Fibroblast of gingiva (primary cell): ENCODE results near the gene NDUFS2.
A peak's percentile ranks its signal among the peaks of the same experiment; 100 is the strongest.

Source experiments
- DNase-seq: peaks from one replicate; pipeline ENCODE4 v3.0.0-alpha.2; 2011; ENCODE audit warnings: low read depth

NDUFS2 gene

DNA sequence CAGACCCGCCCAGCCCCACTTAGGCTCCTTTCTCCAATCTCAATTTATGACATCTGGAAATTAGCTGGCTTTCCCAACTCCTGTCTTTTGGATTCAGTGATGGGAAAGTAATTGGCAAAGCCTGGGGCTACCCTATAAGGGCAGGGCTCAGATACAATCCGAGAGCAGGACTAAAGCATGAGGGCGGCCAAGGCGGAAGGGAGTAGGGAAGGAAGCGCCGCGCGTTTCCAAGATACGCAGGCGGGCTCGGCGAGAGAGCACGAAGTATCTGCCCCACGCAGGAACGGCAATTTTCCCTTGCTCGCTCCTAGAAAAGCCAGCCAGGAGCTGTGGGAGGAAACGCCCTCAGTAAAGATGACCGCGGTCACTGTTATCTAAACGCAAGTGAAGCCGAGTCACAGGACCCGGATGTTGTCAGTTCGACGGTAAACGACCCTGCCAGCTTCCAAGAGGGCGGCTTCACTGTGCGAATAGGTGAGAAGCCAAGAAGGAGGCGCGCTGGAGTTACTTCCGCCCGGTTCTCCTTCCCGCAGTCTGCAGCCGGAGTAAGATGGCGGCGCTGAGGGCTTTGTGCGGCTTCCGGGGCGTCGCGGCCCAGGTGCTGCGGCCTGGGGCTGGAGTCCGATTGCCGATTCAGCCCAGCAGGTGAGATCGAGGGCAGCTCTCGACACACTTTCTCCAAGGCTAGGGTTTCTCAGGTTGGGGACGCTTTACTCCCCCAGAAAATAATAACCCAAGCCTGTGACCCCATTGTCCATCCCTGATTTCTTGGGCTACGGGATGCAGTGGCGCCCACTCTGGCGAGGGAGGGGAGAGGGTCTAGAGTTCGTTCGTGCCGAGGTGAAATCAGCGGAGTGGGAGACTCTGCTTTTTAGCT lies at the start of gene NDUFS2:
NDUFS2 (plus strand) TSS at position 532 of the 877 bp plus-strand sequence; CDS start at position 551, 19 bp downstream.
- DNase-seq: peak; percentile 98

- no peak for DNase-seq
Observed at GRCh38 chr1:161153176-161153575, 49.0 kb upstream of the NDUFS2 start.

DNA sequence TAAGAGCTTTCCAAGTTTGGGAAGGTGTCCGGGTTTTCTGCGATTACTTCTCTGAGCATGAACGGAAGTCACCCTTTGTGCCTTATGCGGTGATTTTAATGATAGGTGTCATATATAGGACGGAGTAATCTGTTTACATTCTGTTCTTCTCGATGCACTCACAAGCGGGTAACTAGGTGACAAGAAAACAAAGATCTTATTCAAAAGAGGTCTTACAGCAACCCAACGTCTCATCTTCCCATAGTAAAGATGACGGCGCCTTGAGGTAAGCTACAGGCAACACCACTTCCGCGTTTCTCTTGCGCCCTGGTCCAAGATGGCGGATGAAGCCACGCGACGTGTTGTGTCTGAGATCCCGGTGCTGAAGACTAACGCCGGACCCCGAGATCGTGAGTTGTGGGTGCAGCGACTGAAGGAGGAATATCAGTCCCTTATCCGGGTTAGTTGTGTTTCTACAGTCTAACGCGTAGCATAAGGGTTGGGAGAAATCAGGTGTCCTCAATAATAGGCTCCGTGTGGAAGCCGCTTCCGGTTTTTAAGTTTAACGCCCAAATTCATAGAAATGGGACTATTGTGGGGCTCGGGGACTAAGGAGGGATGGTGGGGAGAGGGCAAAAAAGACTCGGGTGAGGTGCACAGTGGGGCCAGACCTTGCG lies 48.4 kb upstream of the NDUFS2 start, which contains the start of gene UFC1:
UFC1 (plus strand) TSS at position 297 of the 656 bp plus-strand sequence; CDS start at position 317, 20 bp downstream.
- DNase-seq: peak; percentile 91

GRCh38 chr1:161157867-161158266 lies 44.3 kb upstream of the NDUFS2 start:
- DNase-seq: no peak

GRCh38 chr1:161158316-161159010 lies 43.7 kb upstream of the NDUFS2 start:
- DNase-seq: no peak

DNA sequence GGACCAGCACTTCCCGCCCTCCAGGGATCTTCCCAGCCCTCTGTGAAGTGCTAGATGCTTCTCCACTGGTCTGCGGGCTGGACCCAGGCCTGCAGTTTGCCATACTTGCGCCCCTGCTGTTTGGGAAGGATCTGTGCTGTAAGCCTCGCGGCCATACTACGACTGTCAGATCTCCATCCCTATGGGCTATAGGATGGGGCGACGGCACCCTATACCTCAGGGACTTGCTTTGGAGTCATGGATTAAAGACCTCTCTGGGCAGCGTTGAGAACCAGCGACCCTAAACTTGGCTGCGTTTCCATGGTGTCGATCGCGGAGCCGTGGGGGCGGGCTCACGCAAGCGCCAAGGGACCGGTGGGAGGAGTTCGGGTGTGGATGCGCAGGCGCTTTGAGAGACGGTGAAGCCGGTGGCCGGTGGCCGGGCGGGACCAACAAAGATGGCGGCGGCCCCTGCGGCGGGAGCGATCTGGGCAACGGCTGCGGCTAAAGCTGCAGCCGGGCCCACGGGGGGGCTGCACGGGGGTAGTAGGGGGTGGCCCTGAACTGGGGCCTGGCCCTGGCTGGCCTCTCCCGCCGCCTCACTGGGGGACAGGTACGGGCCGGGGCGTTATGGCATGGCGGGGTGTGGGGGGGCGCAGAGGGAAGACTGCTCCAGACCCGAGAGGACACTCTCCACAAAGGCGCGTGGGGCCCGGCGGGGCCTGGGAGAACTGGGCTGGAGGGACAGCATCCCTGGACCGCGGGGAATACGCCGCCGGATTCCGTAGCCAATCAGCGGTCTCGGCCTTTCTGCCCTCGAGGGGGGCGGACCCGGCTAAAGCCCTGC lies 42.9 kb upstream of the NDUFS2 start, which contains the start of gene USP21:
USP21 (plus strand) TSS at position 414 of the 826 bp plus-strand sequence. CDS start 1,141 bp downstream, outside the sequence.
- peak; percentile 86 for DNase-seq

GRCh38 chr1:161159913-161160243 lies 42.3 kb upstream of the NDUFS2 start:
- no peak for DNase-seq

DNA sequence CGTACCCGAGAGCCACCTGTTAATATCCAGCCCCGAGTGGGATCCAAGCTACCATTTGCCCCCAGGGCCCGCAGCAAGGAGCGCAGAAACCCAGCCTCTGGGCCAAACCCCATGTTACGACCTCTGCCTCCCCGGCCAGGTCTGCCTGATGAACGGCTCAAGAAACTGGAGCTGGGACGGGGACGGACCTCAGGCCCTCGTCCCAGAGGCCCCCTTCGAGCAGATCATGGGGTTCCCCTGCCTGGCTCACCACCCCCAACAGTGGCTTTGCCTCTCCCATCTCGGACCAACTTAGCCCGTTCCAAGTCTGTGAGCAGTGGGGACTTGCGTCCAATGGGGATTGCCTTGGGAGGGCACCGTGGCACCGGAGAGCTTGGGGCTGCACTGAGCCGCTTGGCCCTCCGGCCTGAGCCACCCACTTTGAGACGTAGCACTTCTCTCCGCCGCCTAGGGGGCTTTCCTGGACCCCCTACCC lies 41.5 kb upstream of the NDUFS2 start:
- DNase-seq: no peak

GRCh38 chr1:161161652-161162051 lies 40.5 kb upstream of the NDUFS2 start:
- DNase-seq: no peak

DNA sequence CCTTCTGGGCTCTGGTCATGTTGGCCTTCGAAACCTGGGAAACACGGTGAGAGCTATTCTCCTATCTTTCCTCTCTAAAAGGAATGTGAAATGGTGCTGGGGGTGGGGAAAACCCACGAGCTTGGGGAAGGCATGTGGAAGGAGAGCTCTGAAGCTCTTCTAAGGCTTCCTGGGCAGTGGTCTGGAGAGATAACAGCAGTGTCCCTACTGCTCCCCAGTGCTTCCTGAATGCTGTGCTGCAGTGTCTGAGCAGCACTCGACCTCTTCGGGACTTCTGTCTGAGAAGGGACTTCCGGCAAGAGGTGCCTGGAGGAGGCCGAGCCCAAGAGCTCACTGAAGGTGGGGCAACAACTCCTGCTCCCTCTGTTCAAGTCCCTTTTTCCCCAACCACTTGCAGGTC lies 40.1 kb upstream of the NDUFS2 start:
- no peak for DNase-seq

DNA sequence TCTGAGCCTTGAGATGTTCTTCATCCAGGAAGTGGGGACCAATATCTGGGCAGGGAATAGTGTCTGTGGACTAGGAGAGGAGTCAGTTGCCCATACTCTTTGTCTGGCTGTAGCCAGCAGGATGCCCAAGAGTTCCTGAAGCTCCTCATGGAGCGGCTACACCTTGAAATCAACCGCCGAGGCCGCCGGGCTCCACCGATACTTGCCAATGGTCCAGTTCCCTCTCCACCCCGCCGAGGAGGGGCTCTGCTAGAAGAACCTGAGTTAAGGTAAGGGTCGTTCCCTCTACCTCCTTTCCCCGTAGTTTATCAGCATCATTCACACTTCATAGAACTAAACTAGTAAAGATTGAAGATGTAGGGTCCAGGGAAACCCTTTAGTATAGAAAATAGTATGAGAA lies 39.4 kb upstream of the NDUFS2 start:
- no peak for DNase-seq

DNA sequence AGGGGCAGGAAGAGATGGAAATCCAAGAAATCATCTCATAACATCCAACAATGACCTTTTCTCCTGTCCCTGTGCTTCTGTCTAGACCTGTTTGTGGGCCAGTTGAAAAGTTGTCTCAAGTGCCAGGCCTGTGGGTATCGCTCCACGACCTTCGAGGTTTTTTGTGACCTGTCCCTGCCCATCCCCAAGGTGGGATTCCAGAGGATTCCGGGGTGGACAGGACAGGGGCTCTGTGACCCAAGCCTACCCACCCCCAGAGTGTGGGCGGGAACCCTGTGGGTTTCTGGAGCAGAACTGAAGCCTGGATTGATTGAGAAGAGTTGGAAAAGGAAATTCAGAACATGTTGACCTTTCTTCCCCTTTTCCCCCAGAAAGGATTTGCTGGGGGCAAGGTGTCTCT lies 38.4 kb upstream of the NDUFS2 start:
- DNase-seq: no peak

- DNase-seq: no peak
Observed at GRCh38 chr1:161164901-161165610, 37.1 kb upstream of the NDUFS2 start.

GRCh38 chr1:161165742-161166668 lies 36.2 kb upstream of the NDUFS2 start, which contains the start of gene PPOX:
Gene PPOX, plus strand, starts transcription at chr1:161166426. Its CDS starts 422 bp downstream, at chr1:161166848.
- DNase-seq: peak; percentile 98

DNA sequence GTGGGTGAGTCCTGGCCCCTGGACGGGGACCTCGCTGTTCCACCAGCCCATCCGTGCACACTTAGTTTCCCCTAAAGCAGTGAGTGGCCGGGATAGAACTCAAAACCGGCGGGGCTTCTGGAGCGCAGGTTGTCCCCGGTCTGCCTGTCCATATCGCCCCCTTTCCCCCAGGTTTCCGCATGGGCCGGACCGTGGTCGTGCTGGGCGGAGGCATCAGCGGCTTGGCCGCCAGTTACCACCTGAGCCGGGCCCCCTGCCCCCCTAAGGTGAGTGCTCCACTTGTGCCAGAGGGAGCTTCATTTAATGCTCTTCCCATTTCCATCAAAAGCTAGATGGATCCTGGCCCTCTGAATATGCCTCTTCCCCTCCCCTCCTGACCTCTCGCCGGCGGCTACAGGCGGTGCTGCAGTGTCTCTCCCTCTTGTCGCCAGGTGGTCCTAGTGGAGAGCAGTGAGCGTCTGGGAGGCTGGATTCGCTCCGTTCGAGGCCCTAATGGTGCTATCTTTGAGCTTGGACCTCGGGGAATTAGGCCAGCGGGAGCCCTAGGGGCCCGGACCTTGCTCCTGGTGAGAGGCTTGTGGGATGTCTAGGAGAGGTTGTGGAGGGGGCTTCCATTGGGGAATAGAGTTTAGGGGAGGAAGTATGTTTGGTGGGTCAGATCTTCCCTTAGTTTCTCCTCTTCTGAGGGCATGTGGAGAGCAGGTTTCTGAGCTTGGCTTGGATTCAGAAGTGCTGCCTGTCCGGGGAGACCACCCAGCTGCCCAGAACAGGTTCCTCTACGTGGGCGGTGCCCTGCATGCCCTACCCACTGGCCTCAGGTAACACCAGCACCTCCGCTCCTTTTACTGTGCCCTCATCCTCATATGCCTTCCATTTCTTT lies 35.3 kb upstream of the NDUFS2 start:
- no peak for DNase-seq

DNA sequence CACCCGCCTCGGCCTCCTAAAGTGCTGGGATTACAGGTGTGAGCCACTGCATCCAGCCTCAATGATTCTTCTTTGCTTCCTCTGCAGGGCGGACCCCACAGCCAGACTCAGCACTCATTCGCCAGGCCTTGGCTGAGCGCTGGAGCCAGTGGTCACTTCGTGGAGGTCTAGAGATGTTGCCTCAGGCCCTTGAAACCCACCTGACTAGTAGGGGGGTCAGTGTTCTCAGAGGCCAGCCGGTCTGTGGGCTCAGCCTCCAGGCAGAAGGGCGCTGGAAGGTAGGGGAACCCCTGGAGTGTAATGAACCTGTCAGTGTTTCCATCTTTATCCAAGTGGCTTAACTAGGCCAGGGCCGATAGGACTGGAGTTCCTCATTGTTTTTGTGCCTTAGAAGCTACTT lies 33.3 kb upstream of the NDUFS2 start:
- DNase-seq: no peak

DNA sequence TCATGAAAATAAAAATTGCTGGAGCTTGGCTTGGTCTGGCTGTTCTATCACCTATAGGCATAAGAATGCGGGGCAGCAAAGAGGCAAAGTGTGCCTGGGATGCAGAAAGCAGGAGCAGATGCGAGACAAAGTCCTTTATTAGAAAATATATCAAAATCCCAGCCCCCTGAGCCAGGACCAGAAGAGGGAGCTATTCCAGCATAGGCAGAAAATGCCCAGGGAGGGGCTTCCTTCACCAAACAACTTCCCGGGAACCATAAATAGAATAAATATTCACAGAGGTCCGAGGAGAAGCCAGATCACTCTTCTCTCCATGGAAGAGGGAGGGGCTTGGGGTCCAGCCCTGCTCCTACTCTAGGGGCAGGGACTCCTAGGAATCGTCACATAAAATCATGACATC lies 31.0 kb upstream of the NDUFS2 start:
- no peak for DNase-seq

GRCh38 chr1:161171696-161172095 lies 30.5 kb upstream of the NDUFS2 start:
- no peak for DNase-seq

- DNase-seq: no peak
Observed at GRCh38 chr1:161172349-161172748, 29.8 kb upstream of the NDUFS2 start.
